ENCODE results near the gene MUC12. TPM values are rescaled to one million over a fixed set of nuclear protein-coding genes. Genes with fewer than 3 reads are reported as not detected.
"Not testable (repeated sequence)": the region's sequence is repeated elsewhere in the genome, so short reads cannot be mapped to it uniquely, and the experiment has no call there.

MUC12 gene
- total and polyA plus RNA-seq, 12 donors: 0.49 TPM; not detected in 11

- ATAC-seq; H3K27ac ChIP-seq; H3K4me1 ChIP-seq; H3K4me3 ChIP-seq; DNase-seq; H3K27me3 ChIP-seq; H3K36me3 ChIP-seq; H3K9me3 ChIP-seq; intact Hi-C loops (cut with DNase I): not testable (repeated sequence)
- 92 to 100% methylated on average over 2 of the region's 8 CpGs for WGBS, 2 donors
Measured at GRCh38 chr7:101002333-101002732, 33.0 kb downstream of the MUC12 start.

GRCh38 chr7:101007361-101007760 is 38.0 kb downstream of the MUC12 start:
- H3K36me3 ChIP-seq; intact Hi-C loops (cut with DNase I); DNase-seq; H3K27ac ChIP-seq; ATAC-seq; H3K9me3 ChIP-seq; H3K4me3 ChIP-seq; H3K4me1 ChIP-seq: not testable (repeated sequence)
- H3K27me3 ChIP-seq: peaks cover 0 to 17% (median 9%) of the 10 kb centered on the region in 7 donors
- WGBS, 2 donors: 60 to 65% methylated on average over 2 of the region's 2 CpGs

GRCh38 chr7:101009629-101010028 is 40.3 kb downstream of the MUC12 start:
- peaks cover 0 to 4% (median 0%) of the 10 kb centered on the region in 11 donors for H3K9me3 ChIP-seq
- H3K36me3 ChIP-seq: no peaks in the 10 kb centered on the region
- intact Hi-C loops (cut with DNase I): no loop called here
- ATAC-seq: no peak
- no peak overlapping the region for H3K4me3 ChIP-seq
- H3K27me3 ChIP-seq: peaks cover 0 to 18% (median 14%) of the 10 kb centered on the region in 7 donors
- WGBS, 2 donors: 73 to 77% methylated on average over 5 of the region's 5 CpGs
- H3K4me1 ChIP-seq: no peaks in the 10 kb centered on the region
- no peak overlapping the region for H3K27ac ChIP-seq
- no peak for DNase-seq
- TF ChIP-seq, protein P1, sequence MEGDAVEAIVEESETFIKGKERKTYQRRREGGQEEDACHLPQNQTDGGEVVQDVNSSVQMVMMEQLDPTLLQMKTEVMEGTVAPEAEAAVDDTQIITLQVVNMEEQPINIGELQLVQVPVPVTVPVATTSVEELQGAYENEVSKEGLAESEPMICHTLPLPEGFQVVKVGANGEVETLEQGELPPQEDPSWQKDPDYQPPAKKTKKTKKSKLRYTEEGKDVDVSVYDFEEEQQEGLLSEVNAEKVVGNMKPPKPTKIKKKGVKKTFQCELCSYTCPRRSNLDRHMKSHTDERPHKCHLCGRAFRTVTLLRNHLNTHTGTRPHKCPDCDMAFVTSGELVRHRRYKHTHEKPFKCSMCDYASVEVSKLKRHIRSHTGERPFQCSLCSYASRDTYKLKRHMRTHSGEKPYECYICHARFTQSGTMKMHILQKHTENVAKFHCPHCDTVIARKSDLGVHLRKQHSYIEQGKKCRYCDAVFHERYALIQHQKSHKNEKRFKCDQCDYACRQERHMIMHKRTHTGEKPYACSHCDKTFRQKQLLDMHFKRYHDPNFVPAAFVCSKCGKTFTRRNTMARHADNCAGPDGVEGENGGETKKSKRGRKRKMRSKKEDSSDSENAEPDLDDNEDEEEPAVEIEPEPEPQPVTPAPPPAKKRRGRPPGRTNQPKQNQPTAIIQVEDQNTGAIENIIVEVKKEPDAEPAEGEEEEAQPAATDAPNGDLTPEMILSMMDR (IDR thresholded peaks at IDR 0.05): no peak

GRCh38 chr7:101012931-101013330 is 43.6 kb downstream of the MUC12 start:
- H3K36me3 ChIP-seq: no peaks in the 10 kb centered on the region
- TF ChIP-seq, protein P1 (IDR thresholded peaks at IDR 0.05): no peak
- H3K4me3 ChIP-seq: no peak overlapping the region
- no peaks in the 10 kb centered on the region for H3K9me3 ChIP-seq
- intact Hi-C loops (cut with DNase I): no loop called here
- peaks cover 0 to 12% (median 5%) of the 10 kb centered on the region in 9 donors for H3K4me1 ChIP-seq
- no peak overlapping the region for H3K27ac ChIP-seq
- no peak for ATAC-seq
- DNase-seq: no peak
- 84 to 91% methylated on average over 6 of the region's 6 CpGs for WGBS, 2 donors
- peaks cover 0 to 41% (median 26%) of the 10 kb centered on the region in 7 donors for H3K27me3 ChIP-seq

DNA sequence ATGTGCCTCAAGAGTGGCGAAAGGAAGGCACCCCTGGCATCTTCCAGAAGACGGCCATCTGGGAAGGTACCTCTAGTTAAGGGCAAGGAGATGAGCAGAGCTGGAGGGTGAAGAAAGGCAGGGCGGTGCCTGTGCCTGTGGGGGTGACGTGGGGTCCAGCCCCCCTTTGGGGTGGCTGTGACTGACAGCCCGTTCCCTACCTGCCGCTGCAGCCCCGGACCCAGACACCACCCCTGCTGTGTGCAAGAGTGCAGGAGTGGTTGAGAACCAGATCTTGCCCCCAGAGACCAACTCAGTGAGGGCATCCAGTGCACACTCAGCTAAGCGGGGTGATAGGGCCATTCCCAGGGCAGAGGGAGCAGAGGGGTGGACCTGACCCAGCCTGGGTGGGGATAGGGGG is 46.3 kb downstream of the MUC12 start:
- H3K36me3 ChIP-seq: no peaks in the 10 kb centered on the region
- TF ChIP-seq, protein P1 (IDR thresholded peaks at IDR 0.05): no peak
- H3K9me3 ChIP-seq: no peaks in the 10 kb centered on the region
- H3K4me3 ChIP-seq: no peak overlapping the region
- intact Hi-C loops (cut with DNase I): no loop called here
- ATAC-seq (no peak), DNase-seq (no peak)
- peaks cover 0 to 12% (median 5%) of the 10 kb centered on the region in 9 donors for H3K4me1 ChIP-seq
- H3K27me3 ChIP-seq: peaks cover 0 to 35% (median 19%) of the 10 kb centered on the region in 7 donors
- WGBS, 2 donors: 75 to 76% methylated on average over 8 of the region's 8 CpGs
- H3K27ac ChIP-seq: no peak overlapping the region
